A673 (cell line): ENCODE data around the gene GPR142. TPM values are rescaled to one million over a fixed set of nuclear protein-coding genes. Genes with fewer than 3 reads are reported as not detected.
"Not testable (repeated sequence)": the region's sequence is repeated elsewhere in the genome, so short reads cannot be mapped to it uniquely, and the experiment has no call there.

Source experiments
- BruUV-seq: library from RNA; stranded (reverse); fragments of 400-500 nt; replicated peaks from 2 replicates; lab custom pipeline; 2021; lab: Mats Ljungman, UMichigan
- CTCF ChIA-PET: fragments of 300-600 bp; sonication (Branson Sonifier 250); formaldehyde crosslinking; loops from one replicate; lab custom pipeline; 2022; ENCODE audit warnings: antibody characterized with exemption; lab: Charles Lee
- POLR2A ChIA-PET: fragments of 300-600 bp; sonication (Branson Sonifier 250); formaldehyde crosslinking; loops from one replicate; lab custom pipeline; 2022; ENCODE audit warnings: antibody characterized with exemption; ENCODE audit not compliant: low non-redundant PET; lab: Charles Lee
- DNase-seq: peaks from one replicate; pipeline ENCODE4 v3.0.0-alpha.2; 2015; ENCODE audit warnings: low spot score
- H3K27ac ChIP-seq: fragments of 200-600 bp; sonication (generic); 2 replicates; pipeline ENCODE4 v1.5.1; 2016; ENCODE audit warnings: mixed run types, low read depth, mild to moderate bottlenecking, mixed read lengths, antibody characterized with exemption, low read length; ENCODE audit not compliant: poor library complexity, severe bottlenecking
- H3K27me3 ChIP-seq: fragments of 200-600 bp; sonication (generic); replicated peaks from 2 replicates; pipeline ENCODE4 v1.6.1; 2017; ENCODE audit warnings: mixed run types, low read depth, mild to moderate bottlenecking, mixed read lengths, antibody characterized with exemption, low read length; ENCODE audit not compliant: insufficient read depth, poor library complexity
- H3K36me3 ChIP-seq: fragments of 200-600 bp; sonication (generic); 2 replicates; pipeline ENCODE4 v1.6.1; 2016; ENCODE audit warnings: mixed run types, mild to moderate bottlenecking, mixed read lengths, antibody characterized with exemption, low read length; ENCODE audit not compliant: insufficient read depth, poor library complexity, severe bottlenecking
- H3K4me1 ChIP-seq: fragments of 200-600 bp; sonication (generic); 2 replicates; pipeline ENCODE4 v1.6.1; 2017; ENCODE audit warnings: mixed run types, mild to moderate bottlenecking, mixed read lengths, antibody characterized with exemption, low read length; ENCODE audit not compliant: insufficient read depth, poor library complexity, severe bottlenecking
- H3K4me3 ChIP-seq: fragments of 200-600 bp; sonication (generic); 2 replicates; pipeline ENCODE4 v1.5.1; 2016; ENCODE audit warnings: low read depth, mixed run types, mild to moderate bottlenecking, mixed read lengths, low read length; ENCODE audit not compliant: poor library complexity, severe bottlenecking
- H3K9me3 ChIP-seq: fragments of 200-600 bp; sonication (generic); 2 replicates; pipeline ENCODE4 v1.6.1; 2016; ENCODE audit warnings: mixed run types, low read depth, mild to moderate bottlenecking, mixed read lengths, antibody characterized with exemption, low read length; ENCODE audit not compliant: poor library complexity, severe bottlenecking
- CTCF ChIP-seq: fragments of 300-800, 200-600 bp; sonication (generic); conservative IDR thresholded peaks from 2 replicates; pipeline ENCODE4 v1.5.1; 2017; ENCODE audit warnings: low read depth, mild to moderate bottlenecking, antibody characterized with exemption, low read length, moderate library complexity, mixed read lengths
- EZH2 ChIP-seq: fragments of 200-600 bp; sonication (generic); IDR thresholded peaks from 2 replicates; pipeline ENCODE4 v1.6.1; 2017; ENCODE audit warnings: borderline replicate concordance, low read depth, mild to moderate bottlenecking, mixed read lengths, antibody characterized with exemption, low read length; ENCODE audit not compliant: poor library complexity, severe bottlenecking
- intact Hi-C: fragments of 100-400 bp; cut with micrococcal nuclease; formaldehyde crosslinking; loops from one replicate; pipeline ENCODE4 v1.10.0; 2022; ENCODE audit not compliant: unreplicated experiment
- total RNA-seq: library from RNA; stranded (reverse); gene quantifications from 2 replicates; pipeline ENCODE4 v1.2.3, GENCODE V29; 2021

The GPR142 gene
- total RNA-seq, 1 experiment from 2014 or later = 0.24 TPM

GRCh38 chr17:74403512-74404137, 36.3 kb downstream of the GPR142 start:
- no TSS peak for BruUV-seq

GRCh38 chr17:74404218-74404617, 36.9 kb downstream of the GPR142 start:
- Histone ChIP-seq H3K36me3 (no peaks in the 10 kb centered on the region), H3K4me3 (no peak overlapping the region), H3K4me1 (no peaks in the 10 kb centered on the region), H3K27me3 (no peaks in the 10 kb centered on the region), H3K27ac (no peak overlapping the region), H3K9me3 (no peaks in the 10 kb centered on the region)
- BruUV-seq = no TSS peak
- no peak for DNase-seq
- no peak for TF ChIP-seq EZH2
- TF ChIP-seq CTCF = no peak
- ChIA-PET POLR2A (no interaction called here), CTCF (no interaction called here)
- intact Hi-C loops = no loop called here

More at GRCh38 chr17:74403512-74404137, 36.3 kb downstream of the GPR142 start:
- CTCF ChIA-PET = interaction anchor here (0.7 kb wide), 1 partner anchor 1033 kb away, joined by 5 read pairs; no protein-coding TSS in a partner anchor
- Histone ChIP-seq H3K9me3 (no peaks in the 10 kb centered on the region), H3K27me3 (no peaks in the 10 kb centered on the region), H3K27ac (no peak overlapping the region), H3K4me3 (no peak overlapping the region), H3K4me1 (no peaks in the 10 kb centered on the region), H3K36me3 (no peaks in the 10 kb centered on the region)
- intact Hi-C loops = no loop called here
- POLR2A ChIA-PET = no interaction called here
- no peak for DNase-seq
- TF ChIP-seq CTCF = no peak
- no peak for TF ChIP-seq EZH2

GRCh38 chr17:74404789-74405188, 37.5 kb downstream of the GPR142 start:
- no peaks in the 10 kb centered on the region for H3K9me3 ChIP-seq
- intact Hi-C loops = no loop called here
- no peak for DNase-seq
- no peak overlapping the region for H3K4me3 ChIP-seq
- TF ChIP-seq CTCF = no peak
- TF ChIP-seq EZH2 = no peak
- H3K27me3 ChIP-seq = no peaks in the 10 kb centered on the region
- POLR2A ChIA-PET = no interaction called here
- H3K27ac ChIP-seq = no peak overlapping the region
- BruUV-seq = no TSS peak
- H3K4me1 ChIP-seq = no peaks in the 10 kb centered on the region
- CTCF ChIA-PET = no interaction called here
- H3K36me3 ChIP-seq = no peaks in the 10 kb centered on the region

GRCh38 chr17:74405311-74405710, 38.0 kb downstream of the GPR142 start:
- POLR2A ChIA-PET = not testable (repeated sequence)

More at GRCh38 chr17:74405311-74405710, 38.0 kb downstream of the GPR142 start:
- CTCF ChIA-PET = interaction anchor here (0.7 kb wide), 1 partner anchor 341 kb away, joined by 5 read pairs; no protein-coding TSS in a partner anchor
- H3K9me3 ChIP-seq, H3K27ac ChIP-seq, intact Hi-C loops, H3K36me3 ChIP-seq, H3K27me3 ChIP-seq, H3K4me3 ChIP-seq, BruUV-seq, DNase-seq, H3K4me1 ChIP-seq: not testable (repeated sequence)
